ENCODE measurements around the gene PRLH. TPM values are rescaled to one million over a fixed set of nuclear protein-coding genes. Genes with fewer than 3 reads are reported as not detected.

Gene PRLH
- polyA plus RNA-seq, 2 of the 4 experiments (the other 2 are of a cell fraction), result not detected

GRCh38 chr2:237567276-237568029 is 1.1 kb downstream of the PRLH start:
- no peak for FAIRE-seq
- H3K9me3 ChIP-seq, result no peaks in the 10 kb centered on the region
- TF ChIP-seq HOXB5 (CRISPR knock-in tag; IDR thresholded peaks at IDR 0.05), result no peak
- TF ChIP-seq HES2 (IDR thresholded peaks at IDR 0.05), result no peak
- no peak for TF ChIP-seq JUN (IDR thresholded peaks at IDR 0.05)
- TF ChIP-seq HEYL (CRISPR knock-in tag; IDR thresholded peaks at IDR 0.05), result no peak
- TF ChIP-seq ZFP36 (IDR thresholded peaks at IDR 0.05; ENCODE audit: borderline replicate concordance, partially characterized antibody), result no peak
- no peak for TF ChIP-seq TP53 (CRISPR knock-in tag; IDR thresholded peaks at IDR 0.05)
- no peak for TF ChIP-seq CBX2 (IDR thresholded peaks at IDR 0.05; ENCODE audit: borderline replicate concordance, low read depth)
- no peak for TF ChIP-seq KDM1A (IDR thresholded peaks at IDR 0.05; ENCODE audit: low read depth)
- TF ChIP-seq, protein P1, sequence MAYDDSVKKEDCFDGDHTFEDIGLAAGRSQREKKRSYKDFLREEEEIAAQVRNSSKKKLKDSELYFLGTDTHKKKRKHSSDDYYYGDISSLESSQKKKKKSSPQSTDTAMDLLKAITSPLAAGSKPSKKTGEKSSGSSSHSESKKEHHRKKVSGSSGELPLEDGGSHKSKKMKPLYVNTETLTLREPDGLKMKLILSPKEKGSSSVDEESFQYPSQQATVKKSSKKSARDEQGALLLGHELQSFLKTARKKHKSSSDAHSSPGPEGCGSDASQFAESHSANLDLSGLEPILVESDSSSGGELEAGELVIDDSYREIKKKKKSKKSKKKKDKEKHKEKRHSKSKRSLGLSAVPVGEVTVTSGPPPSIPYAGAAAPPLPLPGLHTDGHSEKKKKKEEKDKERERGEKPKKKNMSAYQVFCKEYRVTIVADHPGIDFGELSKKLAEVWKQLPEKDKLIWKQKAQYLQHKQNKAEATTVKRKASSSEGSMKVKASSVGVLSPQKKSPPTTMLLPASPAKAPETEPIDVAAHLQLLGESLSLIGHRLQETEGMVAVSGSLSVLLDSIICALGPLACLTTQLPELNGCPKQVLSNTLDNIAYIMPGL (CRISPR knock-in tag; IDR thresholded peaks at IDR 0.05; ENCODE audit: borderline replicate concordance), result no peak
- no peak for TF ChIP-seq POLR2AphosphoS2 (conservative IDR thresholded peaks at IDR 0.05; ENCODE audit: low read length)
- TF ChIP-seq JUNB (IDR thresholded peaks at IDR 0.05), result no peak
- TF ChIP-seq NFE2L2 (conservative IDR thresholded peaks at IDR 0.05; ENCODE audit: low read length), result no peak
- no peak for TF ChIP-seq EHF (CRISPR knock-in tag; IDR thresholded peaks at IDR 0.05)
- ATAC-seq, result no peak
- ChIA-PET POLR2A (no interaction called here), CTCF (interaction anchor here (0.9 to 2.2 kb wide), 4 partner anchors 55 to 413 kb away, joined by 3 to 13 read pairs (median 8); no protein-coding TSS in a partner anchor)
- peaks cover 7% of the 10 kb centered on the region; the same call in 2 of the 3 replicates for H3K4me1 ChIP-seq
- no peak overlapping the region for H3K4me3 ChIP-seq
- no peak for DNase-seq (ENCODE audit: low read depth in 1 of 2, low spot score in 1 of 2)
- no peak overlapping the region for H3K4me2 ChIP-seq
- 79% methylated on average over 16 of the region's 16 CpGs for WGBS (ENCODE audit: missing lambda C conversion rate)
- H3K27ac ChIP-seq, result no peak overlapping the region

- ChIA-PET POLR2A (no interaction called here), CTCF (interaction anchor here (0.9 to 2.2 kb wide), 3 partner anchors 56 to 414 kb away, joined by 3 to 13 read pairs (median 12); no protein-coding TSS in a partner anchor)
- no peak for FAIRE-seq
- TF ChIP-seq EHMT2 (IDR thresholded peaks at IDR 0.05; ENCODE audit: low read depth), result no peak
- TF ChIP-seq MAZ (IDR thresholded peaks at IDR 0.05; ENCODE audit: borderline replicate concordance, low read depth, low read length), result no peak
- no peak for TF ChIP-seq CBX8 (IDR thresholded peaks at IDR 0.05)
- no peak for TF ChIP-seq CBX2 (IDR thresholded peaks at IDR 0.05; ENCODE audit: borderline replicate concordance, low read depth)
- TF ChIP-seq, protein P2, sequence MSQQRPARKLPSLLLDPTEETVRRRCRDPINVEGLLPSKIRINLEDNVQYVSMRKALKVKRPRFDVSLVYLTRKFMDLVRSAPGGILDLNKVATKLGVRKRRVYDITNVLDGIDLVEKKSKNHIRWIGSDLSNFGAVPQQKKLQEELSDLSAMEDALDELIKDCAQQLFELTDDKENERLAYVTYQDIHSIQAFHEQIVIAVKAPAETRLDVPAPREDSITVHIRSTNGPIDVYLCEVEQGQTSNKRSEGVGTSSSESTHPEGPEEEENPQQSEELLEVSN (IDR thresholded peaks at IDR 0.05; ENCODE audit: borderline replicate concordance, low read depth), result no peak
- no peak for TF ChIP-seq HDAC2 (IDR thresholded peaks at IDR 0.05)
- TF ChIP-seq MAX (IDR thresholded peaks at IDR 0.05), result no peak
- no peak for TF ChIP-seq MYC (IDR thresholded peaks at IDR 0.05; ENCODE audit: borderline replicate concordance, low read length)
- no peak for TF ChIP-seq BCL3 (IDR thresholded peaks at IDR 0.05)
- no peak for TF ChIP-seq JUNB (IDR thresholded peaks at IDR 0.05)
- TF ChIP-seq RAD21 (conservative IDR thresholded peaks at IDR 0.05 in 1 of 2, IDR thresholded peaks at IDR 0.05 in 1 of 2), result no peak
- no peak for TF ChIP-seq POLR2A (IDR thresholded peaks at IDR 0.05; ENCODE audit: low read length)
- TF ChIP-seq SMC3 (IDR thresholded peaks at IDR 0.05), result no peak
- no peak for TF ChIP-seq TFCP2L1 (CRISPR knock-in tag; IDR thresholded peaks at IDR 0.05)
- no peak for TF ChIP-seq ZC3H11A (IDR thresholded peaks at IDR 0.05)
- TF ChIP-seq HEYL (CRISPR knock-in tag; IDR thresholded peaks at IDR 0.05), result no peak
- TF ChIP-seq RFX5 (IDR thresholded peaks at IDR 0.05), result no peak
- ATAC-seq, result no peak
- WGBS (ENCODE audit: missing lambda C conversion rate), result 66% methylated on average over 9 of the region's 9 CpGs
- peaks cover 10% of the 10 kb centered on the region; the same call in 2 of the 3 replicates for H3K4me1 ChIP-seq
- no peak overlapping the region for H3K27ac ChIP-seq
- DNase-seq (ENCODE audit: low read depth in 1 of 2, low spot score in 1 of 2), result no peak
- H3K9me3 ChIP-seq, result no peaks in the 10 kb centered on the region
- H3K4me2 ChIP-seq, result no peak overlapping the region
- H3K4me3 ChIP-seq, result no peak overlapping the region
These were observed 1.8 kb downstream of the PRLH start for GRCh38 chr2:237568121-237568660.

All from A549 (cell line).